Stimulated activated naive CD4-positive, alpha-beta T cell (primary cell): ENCODE data around the gene RPTOR.

Source experiments
- DNase-seq, 6 experiments: peaks; one replicate each; lab custom pipeline; 2025; lab: John Stamatoyannopoulos, UW

The RPTOR gene

GRCh38 chr17:80929449-80929848, 384.8 kb downstream of the RPTOR start:
- no peak for DNase-seq

GRCh38 chr17:80930335-80931279, 386.0 kb downstream of the RPTOR start:
- no peak for DNase-seq

GRCh38 chr17:80931421-80932265, 387.0 kb downstream of the RPTOR start:
- no peak for DNase-seq

GRCh38 chr17:80935526-80935925, 390.9 kb downstream of the RPTOR start:
- DNase-seq, result no peak

- no peak for DNase-seq
Observed at GRCh38 chr17:80936218-80936617, 391.6 kb downstream of the RPTOR start.

- no peak for DNase-seq
Observed at GRCh38 chr17:80936723-80937122, 392.1 kb downstream of the RPTOR start.

- DNase-seq, result no peak
Observed at GRCh38 chr17:80937462-80938381, 393.1 kb downstream of the RPTOR start.

GRCh38 chr17:80938556-80938955, 393.9 kb downstream of the RPTOR start:
- peak; percentile 10 to 82 (median 52) for DNase-seq

- no peak for DNase-seq
Observed at GRCh38 chr17:80939151-80940145, 394.8 kb downstream of the RPTOR start.

GRCh38 chr17:80940171-80941123, 395.8 kb downstream of the RPTOR start:
- no peak for DNase-seq

GRCh38 chr17:80941171-80941570, 396.5 kb downstream of the RPTOR start:
- no peak for DNase-seq

GRCh38 chr17:80941743-80942422, 397.2 kb downstream of the RPTOR start:
- no peak for DNase-seq

- no peak for DNase-seq
Observed at GRCh38 chr17:80942423-80943345, 398.0 kb downstream of the RPTOR start.

GRCh38 chr17:80943346-80944145, 398.9 kb downstream of the RPTOR start:
- DNase-seq, result no peak

GRCh38 chr17:80944326-80944725, 399.7 kb downstream of the RPTOR start:
- no peak for DNase-seq

- no peak for DNase-seq
Observed at GRCh38 chr17:80945736-80946135, 401.1 kb downstream of the RPTOR start.

- no peak for DNase-seq
Observed at GRCh38 chr17:80946449-80946848, 401.8 kb downstream of the RPTOR start.
